ENCODE results near the gene PPM1H.
"Not testable (repeated sequence)": the region's sequence is repeated elsewhere in the genome, so short reads cannot be mapped to it uniquely, and the experiment has no call there.

Gene PPM1H

DNA sequence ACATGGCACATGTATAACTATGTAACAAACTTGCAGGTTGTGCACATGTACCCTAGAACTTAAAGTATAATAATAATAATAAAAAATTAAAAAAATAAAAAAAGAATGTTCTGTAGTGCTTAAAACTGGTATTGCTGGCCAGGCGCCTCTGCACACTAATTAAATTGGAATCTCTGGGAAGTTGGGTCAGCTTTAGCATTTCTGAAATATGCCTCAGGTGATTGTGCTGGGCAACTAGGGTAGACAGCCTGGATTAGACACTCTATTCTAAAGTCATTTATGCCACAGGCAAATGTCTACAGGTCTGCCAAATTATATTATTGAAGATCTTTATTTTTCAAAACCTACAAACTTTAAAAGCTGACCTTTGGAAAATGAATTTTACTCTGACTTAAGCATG is 55.3 kb downstream of the PPM1H start:
- Histone ChIP-seq H3K36me3 (ENCODE audit: control insufficient read depth in 5 of 5, insufficient read depth in 5 of 5, low read length in 5 of 5) (no peaks in the 10 kb centered on the region), H3K4me1 (ENCODE audit: control insufficient read depth in 5 of 5, insufficient read depth in 5 of 5, low read length in 5 of 5) (peaks cover 0 to 8% (median 3%) of the 10 kb centered on the region in 5 donors), H3K4me3 (ENCODE audit: low read depth in 1 of 5, low read length in 5 of 5) (no peak overlapping the region), H3K27me3 (ENCODE audit: control insufficient read depth in 5 of 5, insufficient read depth in 4 of 5, low read length in 5 of 5) (peaks cover 0 to 6% (median 0%) of the 10 kb centered on the region in 5 donors), H3K9me3 (ENCODE audit: control insufficient read depth in 5 of 5, low read length in 5 of 5) (peaks cover 0 to 5% (median 0%) of the 10 kb centered on the region in 5 donors), H3K9ac (ENCODE audit: low read length in 5 of 5) (no peak overlapping the region), H3K27ac (ENCODE audit: low read depth, low read length) (no peak overlapping the region)

DNA sequence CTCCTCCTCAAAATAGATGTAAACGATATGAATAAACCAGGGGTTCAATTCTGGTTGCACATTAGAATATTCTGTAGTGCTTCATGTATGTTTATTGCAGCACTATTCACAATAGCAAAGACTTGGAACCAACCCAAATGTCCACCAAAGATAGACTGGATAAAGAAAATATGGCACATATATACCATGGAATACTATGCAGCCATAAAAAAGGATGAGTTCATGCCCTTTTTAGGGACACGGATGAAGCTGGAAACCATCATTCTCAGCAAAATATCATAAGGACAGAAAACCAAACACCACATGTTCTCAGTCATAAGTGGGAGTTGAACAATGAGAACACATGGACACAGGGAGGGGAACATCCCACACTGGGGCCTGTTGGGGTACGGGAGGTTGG is 55.7 kb downstream of the PPM1H start:
- not testable (repeated sequence) for H3K36me3 ChIP-seq (ENCODE audit: control insufficient read depth in 5 of 5, insufficient read depth in 5 of 5, low read length in 5 of 5); H3K27ac ChIP-seq (ENCODE audit: low read depth, low read length); H3K4me1 ChIP-seq (ENCODE audit: control insufficient read depth in 5 of 5, insufficient read depth in 5 of 5, low read length in 5 of 5); H3K27me3 ChIP-seq (ENCODE audit: control insufficient read depth in 5 of 5, insufficient read depth in 4 of 5, low read length in 5 of 5); H3K4me3 ChIP-seq (ENCODE audit: low read depth in 1 of 5, low read length in 5 of 5); H3K9ac ChIP-seq (ENCODE audit: low read length in 5 of 5); H3K9me3 ChIP-seq (ENCODE audit: control insufficient read depth in 5 of 5, low read length in 5 of 5)

DNA sequence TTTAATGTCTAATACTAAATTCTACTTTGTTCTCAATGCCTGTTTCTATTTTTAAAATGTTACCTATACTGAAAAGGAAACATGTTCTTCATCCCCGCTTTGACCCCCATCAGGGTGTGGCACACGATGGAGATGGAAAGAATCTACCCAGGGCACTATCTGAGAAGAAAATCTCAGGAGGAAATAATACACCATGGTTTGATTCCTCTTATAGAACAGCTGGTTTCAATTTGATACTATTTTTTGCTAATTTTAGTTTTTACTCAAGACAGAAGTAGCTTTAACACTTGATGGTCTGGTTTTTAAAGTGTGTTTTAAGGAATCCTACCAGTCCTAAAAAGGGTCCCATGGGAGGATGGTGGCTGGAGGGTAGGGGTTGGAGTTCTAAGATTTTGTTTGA is 56.7 kb downstream of the PPM1H start:
- Histone ChIP-seq H3K36me3 (ENCODE audit: control insufficient read depth in 5 of 5, insufficient read depth in 5 of 5, low read length in 5 of 5) (no peaks in the 10 kb centered on the region), H3K9ac (ENCODE audit: low read length in 5 of 5) (no peak overlapping the region), H3K4me1 (ENCODE audit: control insufficient read depth in 5 of 5, insufficient read depth in 5 of 5, low read length in 5 of 5) (peaks cover 0 to 8% (median 3%) of the 10 kb centered on the region in 5 donors), H3K27me3 (ENCODE audit: control insufficient read depth in 5 of 5, insufficient read depth in 4 of 5, low read length in 5 of 5) (peaks cover 0 to 6% (median 0%) of the 10 kb centered on the region in 5 donors), H3K9me3 (ENCODE audit: control insufficient read depth in 5 of 5, low read length in 5 of 5) (peaks cover 0 to 5% (median 0%) of the 10 kb centered on the region in 5 donors), H3K27ac (ENCODE audit: low read depth, low read length) (no peak overlapping the region), H3K4me3 (ENCODE audit: low read depth in 1 of 5, low read length in 5 of 5) (no peak overlapping the region)

DNA sequence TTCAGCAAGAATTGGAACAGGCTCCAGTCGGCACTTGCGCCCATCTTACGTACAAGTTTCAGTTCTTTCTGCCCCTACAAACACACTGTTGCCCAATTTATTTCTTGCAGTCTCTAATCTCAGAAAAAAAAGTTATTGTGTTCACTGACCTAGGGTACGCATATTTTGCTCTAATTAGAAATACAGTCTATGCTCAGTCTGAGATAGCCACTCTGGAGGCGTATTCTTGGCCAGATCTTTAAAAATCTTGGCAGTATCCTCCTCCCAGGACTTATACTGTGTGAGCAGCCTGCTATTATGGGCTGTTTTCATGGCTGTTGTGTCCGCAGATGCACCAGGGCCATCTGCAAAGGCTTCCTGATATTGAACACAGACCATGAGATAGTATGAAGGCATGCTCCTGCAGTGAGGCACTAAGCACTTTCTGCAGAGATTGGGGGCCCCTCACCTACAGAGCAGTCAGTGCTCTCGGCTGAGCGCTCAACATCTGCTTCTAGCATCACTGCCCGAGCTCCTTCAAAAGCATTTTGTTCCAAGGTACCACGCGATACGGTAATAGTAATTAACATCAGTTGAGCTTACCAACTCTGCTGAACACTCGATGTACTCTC is 57.9 kb downstream of the PPM1H start:
- Histone ChIP-seq H3K4me1 (ENCODE audit: control insufficient read depth in 5 of 5, insufficient read depth in 5 of 5, low read length in 5 of 5) (peaks cover 0 to 8% (median 3%) of the 10 kb centered on the region in 5 donors), H3K27me3 (ENCODE audit: control insufficient read depth in 5 of 5, insufficient read depth in 4 of 5, low read length in 5 of 5) (peaks cover 0 to 6% (median 0%) of the 10 kb centered on the region in 5 donors), H3K9me3 (ENCODE audit: control insufficient read depth in 5 of 5, low read length in 5 of 5) (peaks cover 0 to 5% (median 0%) of the 10 kb centered on the region in 5 donors), H3K36me3 (ENCODE audit: control insufficient read depth in 5 of 5, insufficient read depth in 5 of 5, low read length in 5 of 5) (no peaks in the 10 kb centered on the region), H3K9ac (ENCODE audit: low read length in 5 of 5) (no peak overlapping the region), H3K4me3 (ENCODE audit: low read depth in 1 of 5, low read length in 5 of 5) (no peak overlapping the region), H3K27ac (ENCODE audit: low read depth, low read length) (no peak overlapping the region)

DNA sequence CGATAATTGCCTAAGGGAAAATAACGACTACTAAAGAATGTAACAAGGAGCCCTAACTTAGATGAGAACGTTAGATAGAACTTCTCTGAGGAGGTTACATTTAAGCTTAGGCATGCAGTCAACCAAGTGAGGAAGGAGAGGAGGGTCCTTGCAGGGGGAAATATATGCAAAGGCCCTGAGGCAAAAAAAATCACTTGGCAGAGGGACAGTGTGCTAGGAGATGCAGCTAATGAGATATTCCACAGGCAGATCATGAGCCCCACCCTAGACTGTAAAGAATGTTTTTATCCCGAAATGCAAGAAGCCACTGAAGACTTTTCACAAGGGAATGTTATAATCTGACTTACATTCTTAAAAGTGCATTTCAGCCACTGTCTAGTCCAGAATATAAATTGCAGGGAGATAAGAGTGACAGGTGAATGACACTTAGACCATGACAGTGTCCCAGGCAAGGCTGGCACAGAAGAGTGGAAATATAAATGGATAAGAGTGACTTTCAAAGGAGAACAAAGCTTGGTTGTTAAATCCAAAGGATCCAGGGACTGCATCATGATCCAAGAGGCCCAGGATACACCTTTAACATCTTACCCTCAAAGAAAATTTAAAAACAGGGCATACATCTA is 61.0 kb downstream of the PPM1H start:
- Histone ChIP-seq H3K4me3 (ENCODE audit: low read depth in 1 of 5, low read length in 5 of 5) (no peak overlapping the region), H3K36me3 (ENCODE audit: control insufficient read depth in 5 of 5, insufficient read depth in 5 of 5, low read length in 5 of 5) (no peaks in the 10 kb centered on the region), H3K27me3 (ENCODE audit: control insufficient read depth in 5 of 5, insufficient read depth in 4 of 5, low read length in 5 of 5) (peaks cover 0 to 6% (median 0%) of the 10 kb centered on the region in 5 donors), H3K27ac (ENCODE audit: low read depth, low read length) (no peak overlapping the region), H3K9ac (ENCODE audit: low read length in 5 of 5) (no peak overlapping the region), H3K9me3 (ENCODE audit: control insufficient read depth in 5 of 5, low read length in 5 of 5) (peaks cover 0 to under 1% (median 0%) of the 10 kb centered on the region in 5 donors), H3K4me1 (ENCODE audit: control insufficient read depth in 5 of 5, insufficient read depth in 5 of 5, low read length in 5 of 5) (peaks cover 0 to 8% (median 3%) of the 10 kb centered on the region in 5 donors)

DNA sequence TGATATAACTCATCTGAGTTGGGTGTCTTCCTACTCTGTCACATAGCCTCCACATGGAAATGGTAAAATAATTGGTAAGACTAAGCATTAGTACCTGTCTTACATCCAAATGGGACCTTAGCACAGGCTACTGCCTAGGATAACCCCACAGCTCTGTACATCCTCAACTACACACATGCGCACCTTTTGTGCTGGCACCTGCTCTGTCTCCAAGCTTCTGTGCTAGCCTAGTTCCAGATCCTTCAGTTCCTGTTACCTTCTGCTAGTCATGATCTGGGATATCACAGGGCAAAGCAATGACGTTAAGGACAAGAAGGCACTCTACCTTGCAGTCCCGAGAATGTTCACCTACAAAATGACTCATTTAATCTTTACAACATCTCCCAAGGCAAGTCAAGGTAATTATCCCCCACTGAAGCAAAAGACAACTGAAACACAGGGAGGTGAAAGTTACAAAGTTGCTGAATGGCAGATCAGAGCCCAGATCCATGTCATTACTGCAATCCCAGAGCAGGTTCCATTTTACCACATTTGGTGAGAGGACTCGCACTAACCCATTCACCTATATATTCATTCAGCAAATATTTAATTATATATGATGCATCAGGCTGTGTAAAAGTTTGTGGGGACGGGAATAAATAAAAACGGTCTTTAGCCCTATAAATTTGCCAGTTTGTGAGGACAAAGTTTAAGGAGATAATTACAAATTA is 61.7 kb downstream of the PPM1H start:
- H3K4me1 ChIP-seq (ENCODE audit: control insufficient read depth in 5 of 5, insufficient read depth in 5 of 5, low read length in 5 of 5) = peaks cover 0 to 8% (median 3%) of the 10 kb centered on the region in 5 donors
- no peak overlapping the region for H3K27ac ChIP-seq (ENCODE audit: low read depth, low read length)
- no peaks in the 10 kb centered on the region for H3K36me3 ChIP-seq (ENCODE audit: control insufficient read depth in 5 of 5, insufficient read depth in 5 of 5, low read length in 5 of 5)
- H3K4me3 ChIP-seq (ENCODE audit: low read depth in 1 of 5, low read length in 5 of 5) = no peak overlapping the region
- H3K27me3 ChIP-seq (ENCODE audit: control insufficient read depth in 5 of 5, insufficient read depth in 4 of 5, low read length in 5 of 5) = peaks cover 0 to 6% (median 0%) of the 10 kb centered on the region in 5 donors
- no peak overlapping the region for H3K9ac ChIP-seq (ENCODE audit: low read length in 5 of 5)
- no peaks in the 10 kb centered on the region for H3K9me3 ChIP-seq (ENCODE audit: control insufficient read depth in 5 of 5, low read length in 5 of 5)

DNA sequence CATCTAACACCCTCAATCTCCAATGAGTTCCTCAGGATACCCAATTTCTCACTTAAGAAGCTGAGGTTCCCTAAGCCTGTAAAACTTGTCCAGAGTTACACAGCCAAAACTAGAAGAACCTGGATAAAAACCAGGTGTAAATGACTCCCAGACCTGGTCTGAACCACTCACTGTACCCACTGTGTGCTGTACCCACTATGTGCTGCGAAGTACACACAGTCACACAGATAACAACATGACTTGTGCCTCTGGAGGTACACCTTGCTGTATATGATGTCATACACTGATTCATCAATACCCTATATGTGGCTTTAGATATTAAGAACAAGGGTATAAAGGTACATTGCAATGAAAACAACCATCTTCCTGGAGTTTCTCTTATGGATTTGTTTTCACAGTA is 66.1 kb downstream of the PPM1H start:
- Histone ChIP-seq H3K27me3 (ENCODE audit: control insufficient read depth in 5 of 5, insufficient read depth in 4 of 5, low read length in 5 of 5) (no peaks in the 10 kb centered on the region), H3K9me3 (ENCODE audit: control insufficient read depth in 5 of 5, low read length in 5 of 5) (no peaks in the 10 kb centered on the region), H3K27ac (ENCODE audit: low read depth, low read length) (no peak overlapping the region), H3K4me3 (ENCODE audit: low read depth in 1 of 5, low read length in 5 of 5) (no peak overlapping the region), H3K4me1 (ENCODE audit: control insufficient read depth in 5 of 5, insufficient read depth in 5 of 5, low read length in 5 of 5) (peaks cover 0 to 26% (median 0%) of the 10 kb centered on the region in 5 donors), H3K9ac (ENCODE audit: low read length in 5 of 5) (no peak overlapping the region), H3K36me3 (ENCODE audit: control insufficient read depth in 5 of 5, insufficient read depth in 5 of 5, low read length in 5 of 5) (no peaks in the 10 kb centered on the region)

DNA sequence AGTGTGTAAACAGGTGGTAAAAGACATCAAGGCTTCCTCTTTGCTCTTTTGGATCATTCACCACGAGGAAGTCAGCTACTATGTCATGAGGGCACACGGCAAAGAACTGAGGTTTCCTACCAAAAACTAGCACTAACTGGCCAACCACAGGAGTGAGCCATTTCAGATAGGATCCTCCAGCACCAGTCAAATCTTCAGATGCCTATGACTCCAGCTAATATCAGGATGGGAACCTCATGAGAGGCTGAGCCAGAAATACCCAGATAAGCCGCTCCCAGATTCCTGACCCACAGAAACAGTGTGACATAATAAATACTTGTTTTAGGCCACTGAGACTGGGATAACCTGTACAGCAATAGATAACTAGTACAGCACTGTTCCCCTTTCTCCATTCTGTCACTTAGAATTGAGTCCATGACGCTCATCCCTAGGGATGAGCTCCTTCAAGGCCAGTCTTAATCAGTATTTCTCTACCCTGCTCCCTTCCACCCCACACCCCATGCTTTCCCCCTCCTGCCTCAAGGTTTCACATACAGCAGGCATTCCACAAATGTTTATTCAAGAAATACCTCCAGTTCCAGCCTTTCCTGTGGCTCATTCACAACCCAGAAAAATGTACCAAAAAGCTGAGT is 68.4 kb downstream of the PPM1H start:
- Histone ChIP-seq H3K9me3 (ENCODE audit: control insufficient read depth in 5 of 5, low read length in 5 of 5) (no peaks in the 10 kb centered on the region), H3K4me3 (ENCODE audit: low read depth in 1 of 5, low read length in 5 of 5) (no peak overlapping the region), H3K9ac (ENCODE audit: low read length in 5 of 5) (no peak overlapping the region), H3K27me3 (ENCODE audit: control insufficient read depth in 5 of 5, insufficient read depth in 4 of 5, low read length in 5 of 5) (no peaks in the 10 kb centered on the region), H3K36me3 (ENCODE audit: control insufficient read depth in 5 of 5, insufficient read depth in 5 of 5, low read length in 5 of 5) (no peaks in the 10 kb centered on the region), H3K4me1 (ENCODE audit: control insufficient read depth in 5 of 5, insufficient read depth in 5 of 5, low read length in 5 of 5) (peaks cover 0 to 27% (median 0%) of the 10 kb centered on the region in 5 donors), H3K27ac (ENCODE audit: low read depth, low read length) (peak overlapping the region; percentile 49)

DNA sequence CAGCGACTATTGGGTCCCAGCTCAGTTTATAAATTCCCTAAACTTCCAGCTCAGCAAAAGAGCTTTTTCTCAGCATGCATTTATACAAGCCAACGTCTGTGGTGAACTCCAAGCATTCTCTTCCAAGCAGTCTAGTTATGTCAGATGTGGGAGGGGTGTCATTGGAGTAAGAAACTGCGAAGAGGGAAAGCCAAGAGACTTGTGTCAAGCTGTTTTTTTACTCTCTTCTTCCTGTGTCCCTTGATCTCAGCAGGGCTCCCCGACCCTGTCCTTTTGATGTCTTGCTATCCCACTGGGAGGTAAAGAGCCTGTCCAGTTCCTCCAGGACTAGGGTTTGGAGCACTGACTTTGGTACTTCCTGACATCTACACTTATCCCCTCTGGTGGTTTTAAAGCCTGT is 69.0 kb downstream of the PPM1H start:
- Histone ChIP-seq H3K4me3 (ENCODE audit: low read depth in 1 of 5, low read length in 5 of 5) (no peak overlapping the region), H3K9ac (ENCODE audit: low read length in 5 of 5) (no peak overlapping the region), H3K27me3 (ENCODE audit: control insufficient read depth in 5 of 5, insufficient read depth in 4 of 5, low read length in 5 of 5) (no peaks in the 10 kb centered on the region), H3K27ac (ENCODE audit: low read depth, low read length) (peak overlapping the region; percentile 49), H3K36me3 (ENCODE audit: control insufficient read depth in 5 of 5, insufficient read depth in 5 of 5, low read length in 5 of 5) (no peaks in the 10 kb centered on the region), H3K9me3 (ENCODE audit: control insufficient read depth in 5 of 5, low read length in 5 of 5) (no peaks in the 10 kb centered on the region), H3K4me1 (ENCODE audit: control insufficient read depth in 5 of 5, insufficient read depth in 5 of 5, low read length in 5 of 5) (peaks cover 0 to 33% (median 0%) of the 10 kb centered on the region in 5 donors)

DNA sequence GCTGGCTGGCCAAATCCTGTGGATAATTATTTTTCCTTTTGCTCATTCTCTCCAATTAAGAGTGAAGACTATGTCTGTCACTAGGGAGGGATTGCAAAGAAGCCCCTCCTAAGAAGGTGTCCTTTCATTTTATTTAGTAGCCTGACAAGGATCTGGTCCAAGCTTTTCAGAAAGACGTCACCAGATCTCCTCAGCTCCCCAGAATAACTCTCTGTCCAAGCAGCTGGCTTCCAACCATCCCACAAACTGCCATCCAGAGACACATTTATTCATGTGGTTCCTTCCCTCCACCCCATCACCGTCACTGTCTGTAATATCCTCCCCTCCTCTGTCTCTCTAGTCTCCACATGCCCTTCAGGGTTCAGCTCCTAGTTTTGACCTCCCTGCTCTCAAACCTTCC is 69.9 kb downstream of the PPM1H start:
- Histone ChIP-seq H3K27me3 (ENCODE audit: control insufficient read depth in 5 of 5, insufficient read depth in 4 of 5, low read length in 5 of 5) (no peaks in the 10 kb centered on the region), H3K4me3 (ENCODE audit: low read depth in 1 of 5, low read length in 5 of 5) (no peak overlapping the region), H3K36me3 (ENCODE audit: control insufficient read depth in 5 of 5, insufficient read depth in 5 of 5, low read length in 5 of 5) (no peaks in the 10 kb centered on the region), H3K27ac (ENCODE audit: low read depth, low read length) (no peak overlapping the region), H3K4me1 (ENCODE audit: control insufficient read depth in 5 of 5, insufficient read depth in 5 of 5, low read length in 5 of 5) (peaks cover 0 to 38% (median 0%) of the 10 kb centered on the region in 5 donors), H3K9me3 (ENCODE audit: control insufficient read depth in 5 of 5, low read length in 5 of 5) (no peaks in the 10 kb centered on the region), H3K9ac (ENCODE audit: low read length in 5 of 5) (no peak overlapping the region)

Data from subcutaneous abdominal adipose tissue (tissue), 5 donors.